Smooth muscle cell of the brain vasculature (primary cell): ENCODE data around the gene SLC13A4.
"Not testable (repeated sequence)": the region's sequence is repeated elsewhere in the genome, so short reads cannot be mapped to it uniquely, and the experiment has no call there.

Experiments
- DNase-seq: peaks from one replicate; pipeline ENCODE4 v3.0.0-alpha.2; 2012; ENCODE audit warnings: low read depth, low spot score

The SLC13A4 gene

DNA sequence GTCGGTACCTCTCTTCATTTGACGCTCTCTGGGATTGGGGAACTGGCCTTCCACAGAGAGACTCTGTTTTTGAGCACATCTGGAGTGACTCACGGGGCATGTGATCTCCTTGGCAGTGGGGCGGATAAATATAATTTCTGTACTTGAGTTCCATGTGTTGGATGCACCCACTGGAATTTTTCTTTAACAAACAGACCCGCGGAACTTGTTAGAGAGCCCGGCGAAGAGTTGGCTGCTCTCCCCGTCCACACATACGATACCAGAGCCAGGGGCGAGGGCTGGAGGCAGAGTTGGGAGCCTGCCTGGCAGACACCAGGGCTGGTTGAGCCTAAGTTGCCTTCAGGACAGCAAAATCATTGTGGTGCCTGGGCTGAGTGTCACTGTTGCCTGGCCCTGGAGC, 20.8 kb upstream of the SLC13A4 start, which contains the start of gene FAM180A:
TSS of gene FAM180A (minus strand) at position 44 of the 400 bp plus-strand sequence. CDS start 233 bp downstream, outside the sequence.
- no peak for DNase-seq

DNA sequence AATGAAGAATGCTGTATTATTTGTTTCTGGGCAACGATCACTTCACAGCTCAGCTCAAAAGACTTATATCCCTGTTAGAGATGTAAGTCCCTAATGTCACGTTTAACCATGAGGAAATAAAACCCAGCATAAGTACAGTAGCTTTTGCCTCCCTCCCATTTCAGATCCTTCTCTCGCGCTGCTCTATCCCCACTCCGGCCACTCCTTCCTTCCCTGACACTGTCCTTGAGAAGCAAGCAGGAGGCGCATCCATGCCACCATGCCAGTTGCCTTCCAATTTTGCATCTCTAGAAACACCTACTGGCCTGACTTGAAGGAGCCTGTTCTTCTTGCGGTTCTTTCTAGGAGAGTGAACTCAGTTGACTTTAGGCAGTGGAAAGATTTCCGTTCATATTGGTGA, 19.4 kb upstream of the SLC13A4 start:
- DNase-seq, result no peak

DNA sequence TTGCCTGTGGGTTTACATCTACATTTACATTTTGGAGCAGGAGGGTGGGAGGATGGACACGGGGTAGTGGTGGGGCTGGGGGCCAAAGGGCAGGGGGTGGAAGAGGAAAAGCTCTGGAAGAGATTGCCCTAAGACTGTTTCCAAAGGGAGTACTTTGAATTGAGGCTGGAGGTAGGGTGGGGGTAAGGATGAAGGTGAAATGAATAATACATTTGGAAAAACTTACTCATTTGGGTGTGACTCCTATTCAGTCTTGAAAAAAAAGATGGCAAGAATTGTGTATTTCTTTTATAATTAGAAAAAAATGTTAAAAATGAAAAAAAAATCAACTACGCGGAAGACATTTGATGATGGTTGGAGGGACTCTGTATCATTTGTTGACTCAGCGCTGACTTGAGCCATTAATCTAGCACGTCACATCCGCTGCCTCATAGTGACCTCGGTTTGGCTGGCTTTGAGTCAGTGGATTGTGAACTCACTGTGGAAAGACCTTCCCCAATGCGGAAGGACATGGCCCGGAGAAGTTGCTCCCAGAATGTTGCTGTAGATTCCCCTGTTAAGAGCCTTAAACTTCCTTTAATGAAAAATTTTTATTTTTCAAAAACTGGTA, 17.8 kb upstream of the SLC13A4 start:
- DNase-seq, result no peak

DNA sequence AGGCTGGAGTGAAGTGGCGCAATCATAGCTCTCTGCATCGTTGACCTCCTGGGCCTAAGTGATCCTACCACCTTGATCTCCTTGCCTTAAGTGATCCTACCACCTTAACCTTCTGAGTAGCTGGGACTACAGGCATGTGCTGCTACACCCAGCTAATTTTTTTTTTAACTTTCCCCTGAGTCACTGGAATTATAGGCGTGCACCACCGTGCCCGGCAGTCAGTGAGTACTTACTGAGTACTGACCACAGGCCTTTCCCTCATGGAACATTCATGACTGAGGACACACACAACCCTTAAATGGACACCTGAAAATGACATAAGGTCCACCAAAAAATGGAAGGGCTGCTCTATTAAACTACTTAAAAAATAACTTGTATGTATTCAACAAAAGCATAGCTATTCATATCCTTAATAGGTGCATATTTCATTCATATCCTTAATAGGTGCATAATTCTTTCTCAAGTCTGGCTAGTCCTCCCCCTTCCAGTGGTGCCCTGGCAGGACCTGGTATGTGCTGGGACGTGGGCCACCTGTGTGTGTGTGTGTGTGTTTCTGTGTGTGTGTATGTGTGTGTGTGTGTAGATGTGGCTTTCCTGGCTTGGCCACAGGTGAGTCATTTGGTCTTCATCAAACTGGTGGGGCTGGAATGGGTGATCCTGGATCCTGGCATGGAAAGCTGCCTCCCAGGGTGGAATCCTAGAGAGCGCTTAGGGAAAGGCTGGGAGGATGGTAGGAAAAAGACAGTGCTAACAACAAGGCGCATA, 17.1 kb upstream of the SLC13A4 start:
- DNase-seq, result no peak

DNA sequence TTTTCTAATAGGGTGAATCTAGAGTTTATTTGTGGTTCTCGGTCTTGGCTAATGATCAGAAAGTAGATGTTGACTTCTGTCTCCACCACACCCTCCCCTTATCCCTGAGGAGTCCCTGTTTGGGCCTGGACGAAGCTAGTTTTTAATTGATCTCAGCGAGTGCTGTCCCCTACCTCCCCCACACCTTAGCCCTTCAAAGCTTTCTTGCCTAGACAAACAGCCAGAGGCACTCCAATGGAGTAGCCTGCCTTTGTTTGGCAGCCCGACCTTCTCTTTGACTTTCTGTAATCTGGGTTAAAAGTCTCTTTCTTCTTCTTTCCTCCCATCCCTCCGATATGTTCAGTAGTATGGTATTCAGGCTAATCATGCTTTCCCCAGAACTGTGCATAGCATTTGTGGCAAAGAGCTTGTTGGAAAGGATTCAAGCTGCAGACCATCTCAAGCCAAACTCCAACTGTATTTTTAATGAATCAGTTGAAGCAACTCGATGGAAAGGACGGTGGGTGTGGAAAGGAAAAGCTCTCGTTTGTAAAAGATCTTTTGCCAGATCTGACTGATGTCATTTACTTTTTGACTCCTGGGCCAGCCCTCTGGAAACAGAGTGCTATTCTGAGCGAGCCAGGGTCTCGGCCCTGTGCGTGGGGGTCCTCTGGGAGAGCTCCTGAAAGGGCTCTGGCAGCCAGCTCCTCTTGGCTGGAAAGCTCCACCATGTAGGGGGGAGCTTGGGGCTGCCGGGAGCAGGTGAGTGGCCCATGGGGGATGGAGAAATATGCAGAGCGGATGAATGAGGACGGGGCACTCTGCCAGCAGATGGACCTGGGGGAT, 16.1 kb upstream of the SLC13A4 start:
- DNase-seq, result no peak

DNA sequence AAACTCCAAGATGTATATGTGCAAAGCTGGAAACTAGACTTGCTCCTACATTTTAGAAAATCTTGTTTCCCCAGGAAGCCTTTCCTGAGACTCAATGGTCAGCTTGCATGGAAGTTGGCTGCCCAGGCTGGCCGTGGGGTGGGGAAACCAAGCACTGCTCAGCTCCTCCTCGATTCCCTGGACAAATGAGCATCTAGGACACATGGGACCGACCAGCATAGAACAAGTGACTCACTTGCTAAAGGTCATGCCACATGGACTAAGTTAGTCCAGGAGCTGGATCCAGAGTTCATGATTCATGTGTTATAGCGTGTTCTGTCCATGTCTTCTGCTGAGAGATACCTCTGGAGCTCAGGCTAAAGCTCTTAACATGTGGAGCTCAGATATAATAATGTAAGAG, 14.4 kb upstream of the SLC13A4 start:
- DNase-seq, result no peak

DNA sequence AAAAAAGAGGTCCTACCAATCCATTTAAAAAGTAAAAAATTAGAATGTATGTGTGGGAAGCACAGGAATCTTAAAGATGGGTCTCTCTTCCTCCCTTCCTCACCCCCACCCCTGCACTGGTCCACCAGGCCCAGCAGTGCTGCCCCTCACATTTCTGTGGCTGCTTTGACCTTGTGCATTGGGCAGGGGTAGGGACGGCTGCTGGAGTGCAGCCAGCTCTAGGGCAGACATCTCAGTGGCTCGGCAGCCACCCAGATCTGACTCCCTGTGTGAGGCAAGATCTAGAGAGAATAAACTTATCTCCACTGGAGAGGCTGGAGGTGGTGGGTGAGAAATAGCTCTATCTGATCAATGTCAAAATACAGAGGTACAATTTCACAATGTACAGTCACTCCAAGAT, 13.9 kb upstream of the SLC13A4 start:
- DNase-seq, result no peak

DNA sequence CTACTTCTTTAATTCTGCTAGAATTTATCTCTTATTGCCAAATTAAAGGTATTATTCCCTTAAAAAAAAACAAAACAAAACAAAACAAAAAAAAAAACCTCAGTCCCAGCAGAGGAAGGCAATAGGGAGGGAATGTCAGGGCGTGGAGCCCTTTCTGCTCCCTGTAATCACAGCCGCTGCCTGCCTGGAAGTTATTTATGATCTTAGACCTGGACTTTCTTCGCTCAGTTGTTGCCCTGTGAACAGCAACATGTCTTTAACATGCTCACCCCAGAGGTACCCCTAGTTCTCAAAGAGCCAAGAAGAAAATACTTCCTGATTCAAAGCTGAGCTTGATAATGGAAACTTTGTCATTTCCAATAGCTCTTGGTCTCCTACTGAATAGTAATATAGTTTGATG, 12.9 kb upstream of the SLC13A4 start:
- no peak for DNase-seq

DNA sequence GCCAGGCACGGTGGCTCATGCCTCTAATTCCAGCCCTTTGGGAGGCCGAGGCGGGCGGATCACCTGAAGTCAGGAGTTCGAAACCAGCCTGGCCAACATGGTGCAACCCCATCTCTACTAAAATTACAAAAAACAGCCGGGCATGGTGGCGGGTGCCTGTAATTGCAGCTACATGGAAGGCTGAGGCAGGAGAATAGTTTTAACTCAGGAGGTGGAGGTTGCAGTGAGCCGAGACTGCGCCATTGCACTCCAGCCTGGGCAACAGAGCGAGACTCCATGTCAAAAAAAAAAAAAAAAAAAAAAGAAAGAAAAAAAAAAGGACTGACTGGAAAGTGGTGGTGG, 9.3 kb upstream of the SLC13A4 start:
- DNase-seq, result not testable (repeated sequence)

DNA sequence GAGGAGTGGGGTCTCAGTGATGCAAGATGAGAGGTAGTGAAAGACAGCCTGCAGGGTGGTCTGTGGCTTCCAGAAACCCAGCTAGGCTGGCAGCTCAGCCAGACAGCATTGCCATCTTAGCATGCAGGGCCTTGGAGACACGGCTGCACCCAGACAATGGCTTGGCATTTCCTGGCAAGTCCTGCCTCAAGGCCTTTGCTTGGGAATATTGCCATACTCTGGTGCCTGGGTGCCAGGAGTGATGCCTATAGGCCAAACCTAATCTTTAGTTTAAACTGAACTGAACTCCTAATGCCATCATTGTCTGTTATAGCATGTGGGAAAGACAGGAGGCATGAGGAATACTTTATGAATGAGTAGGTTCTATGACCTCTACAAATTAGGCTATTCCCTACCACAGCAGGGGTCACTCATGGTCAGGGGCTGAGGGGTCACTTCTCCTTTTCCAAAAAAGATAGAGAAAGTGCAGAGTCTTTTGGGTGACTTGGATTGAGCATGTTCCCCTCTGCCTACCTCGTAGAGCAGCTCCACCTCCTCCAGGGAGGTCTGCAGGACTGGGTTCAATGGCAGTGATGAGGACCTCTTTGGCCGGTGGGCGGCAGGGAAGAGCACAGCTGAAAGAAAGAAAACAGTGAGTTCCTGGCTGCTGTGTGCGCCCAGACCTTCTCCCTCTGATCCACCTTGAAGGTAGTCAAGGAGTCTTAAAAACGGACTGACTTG, 8.8 kb upstream of the SLC13A4 start:
- DNase-seq, result no peak

DNA sequence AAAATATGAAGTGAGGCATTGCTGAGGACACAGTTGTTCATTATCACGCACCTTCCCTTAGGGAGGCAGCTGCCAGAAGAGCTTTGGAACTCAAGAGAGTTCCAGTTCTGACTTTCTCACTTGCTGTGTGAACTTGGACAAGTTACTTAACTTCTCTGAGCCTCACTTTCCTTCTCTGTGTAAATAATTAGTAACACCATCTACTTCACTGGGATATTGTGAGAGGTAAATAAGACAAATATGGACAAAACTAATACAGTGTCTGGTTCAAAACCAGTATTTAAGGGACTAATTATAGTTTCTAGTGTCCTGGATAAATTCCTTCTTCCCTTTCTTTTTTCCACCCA, 6.3 kb upstream of the SLC13A4 start:
- DNase-seq, result no peak

DNA sequence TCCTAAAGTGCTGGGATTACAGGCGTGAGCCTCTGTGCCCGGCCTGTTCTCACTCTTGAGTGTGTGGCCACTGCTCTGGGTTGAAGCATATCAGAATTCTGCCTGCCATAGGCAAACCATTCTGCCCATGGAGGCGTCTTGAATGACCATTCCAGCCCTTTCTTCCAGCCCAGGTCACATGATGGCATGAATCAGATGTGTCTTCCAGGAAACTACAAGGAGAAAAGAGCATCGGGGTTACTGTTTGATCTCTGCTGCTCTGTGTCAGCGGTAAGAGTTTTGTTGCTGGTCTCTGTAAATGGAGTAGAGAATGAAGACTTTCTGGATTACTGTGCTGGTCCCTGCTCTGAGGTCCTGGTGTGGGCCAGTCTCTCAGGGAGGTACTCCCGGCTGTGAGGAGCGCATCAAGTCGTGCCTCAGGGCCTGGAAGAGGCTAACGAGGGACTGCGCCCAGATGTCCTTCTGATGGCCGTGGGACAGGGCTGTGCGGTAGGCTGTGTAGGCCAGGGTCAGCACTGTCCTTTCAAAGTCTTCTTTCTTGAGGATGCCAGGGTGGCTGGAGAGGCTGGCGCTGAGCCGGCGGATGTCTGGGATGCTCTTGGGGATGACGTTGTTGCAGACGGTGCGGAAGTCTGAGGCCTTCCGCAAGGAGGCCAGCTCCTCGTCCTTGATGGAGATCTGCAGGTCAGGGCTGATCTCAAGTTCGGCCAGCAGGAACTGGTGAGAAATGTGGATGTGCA, 5.8 kb upstream of the SLC13A4 start:
- no peak for DNase-seq

DNA sequence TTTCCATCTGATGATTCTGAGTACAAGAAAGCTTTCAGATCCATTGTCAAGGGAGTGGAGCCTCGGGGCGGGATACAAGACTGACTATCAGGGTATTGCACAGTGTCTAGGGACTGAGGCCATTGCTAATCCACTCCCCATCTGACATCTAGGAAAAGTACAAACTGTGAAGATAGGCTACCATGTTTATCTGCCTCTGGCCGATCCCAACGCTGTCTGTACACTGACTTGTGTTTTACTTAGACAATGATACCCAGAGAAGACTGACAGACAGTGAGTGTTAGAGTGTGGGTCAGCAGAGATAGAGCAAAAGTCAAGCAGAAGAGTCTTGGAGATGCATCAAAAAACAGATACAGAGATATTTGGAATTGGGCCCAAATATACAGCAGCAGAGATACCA, 3.1 kb upstream of the SLC13A4 start:
- DNase-seq, result no peak

DNA sequence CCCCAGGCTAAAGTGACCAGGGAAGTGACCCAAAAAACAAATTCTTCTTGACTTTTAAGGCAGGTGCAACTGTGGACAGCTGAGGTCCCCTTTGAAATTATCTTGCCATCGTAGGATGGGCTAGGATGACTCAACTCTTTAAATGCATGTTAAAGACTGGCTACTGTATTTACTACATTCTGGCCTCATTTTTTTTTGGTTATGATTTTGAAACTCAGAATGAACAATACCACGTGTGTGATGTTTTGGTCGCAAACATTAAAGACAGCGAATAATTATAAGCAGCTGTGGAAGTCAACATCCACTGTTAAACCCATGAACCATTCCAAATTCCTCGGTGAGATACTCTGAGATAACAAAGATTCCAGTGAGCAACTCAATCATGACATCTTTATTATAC, 1.2 kb upstream of the SLC13A4 start:
- no peak for DNase-seq

DNA sequence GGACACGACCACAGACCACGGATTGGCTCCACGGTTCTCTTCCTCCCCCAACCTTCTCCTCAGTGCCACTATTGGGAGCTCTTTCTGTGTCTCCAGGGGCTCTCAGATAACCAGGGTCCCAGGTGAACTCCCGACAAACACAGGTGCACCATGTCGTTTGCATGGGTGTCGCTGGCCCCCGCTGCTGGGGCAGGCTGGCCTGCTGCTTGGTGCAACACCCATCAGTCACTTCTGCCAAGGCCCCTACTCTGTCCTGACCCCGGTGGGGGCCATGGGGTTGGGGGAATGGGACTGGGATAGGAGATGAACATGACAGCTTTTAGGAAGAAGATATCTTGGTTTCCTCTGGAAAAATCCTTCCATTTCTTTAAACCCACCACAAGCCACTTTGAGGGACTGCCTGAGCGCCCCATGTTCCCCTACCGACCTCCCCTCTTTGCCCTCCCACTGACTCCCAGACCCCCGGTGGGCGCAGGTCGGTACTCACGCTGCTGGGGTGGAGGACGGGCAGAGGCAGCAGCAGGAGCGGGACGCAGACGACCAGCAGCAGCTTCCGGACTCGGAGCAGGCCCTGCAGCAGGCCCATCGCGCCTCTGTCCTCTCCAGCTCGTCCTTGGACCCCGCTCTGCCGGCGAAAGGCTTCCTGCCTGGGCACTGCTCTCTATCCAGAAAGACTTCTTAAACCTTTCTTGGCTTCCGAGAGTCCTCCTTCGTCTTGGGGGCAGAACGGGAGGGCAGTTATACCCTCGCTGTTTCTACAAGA, 894 bp downstream of the SLC13A4 start:
- DNase-seq, result no peak

DNA sequence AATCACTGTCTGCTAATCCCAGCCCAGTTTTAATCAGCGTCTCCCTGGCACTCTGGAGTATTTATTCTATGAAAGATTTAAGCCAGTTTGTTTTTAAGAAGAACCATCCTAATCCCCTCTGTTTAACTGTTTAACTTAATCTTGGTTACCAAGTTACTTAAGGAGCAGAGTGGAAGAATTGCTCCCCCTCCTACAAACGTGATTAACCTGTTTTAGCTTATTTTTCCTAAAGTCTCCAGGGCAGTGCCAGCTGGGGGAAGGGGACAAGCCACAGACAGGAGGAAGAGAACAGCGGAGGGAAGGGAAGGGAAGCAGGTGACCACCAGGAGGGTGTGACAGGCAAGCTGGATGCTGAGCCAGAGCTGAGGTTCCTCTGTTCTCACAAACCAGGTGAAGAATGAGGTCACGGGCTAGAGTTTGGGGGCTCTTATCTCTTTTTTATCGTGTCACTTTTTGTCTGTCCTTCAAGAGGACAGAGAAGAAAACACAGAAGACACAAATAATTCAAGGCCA, 1.7 kb downstream of the SLC13A4 start:
- DNase-seq, result no peak

DNA sequence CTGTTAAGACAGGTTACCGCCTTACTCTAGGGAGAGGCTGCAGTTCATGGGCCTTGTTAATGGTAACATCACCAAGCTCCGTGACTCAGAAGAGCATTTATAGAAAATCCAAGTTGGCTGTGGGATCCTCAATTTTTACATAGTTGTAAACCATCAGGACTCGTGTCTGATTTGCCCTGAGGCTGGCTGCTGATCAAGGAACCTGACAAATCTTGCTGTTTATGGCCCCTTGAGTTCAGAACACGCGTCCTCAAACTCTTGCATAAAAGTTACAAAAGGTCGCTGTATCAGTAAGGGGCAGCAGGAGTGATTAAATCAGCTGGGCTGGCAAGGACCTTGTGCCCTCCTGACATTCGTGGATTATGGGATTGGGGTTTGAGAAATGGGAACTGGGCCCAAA, 4.6 kb downstream of the SLC13A4 start:
- DNase-seq, result no peak

DNA sequence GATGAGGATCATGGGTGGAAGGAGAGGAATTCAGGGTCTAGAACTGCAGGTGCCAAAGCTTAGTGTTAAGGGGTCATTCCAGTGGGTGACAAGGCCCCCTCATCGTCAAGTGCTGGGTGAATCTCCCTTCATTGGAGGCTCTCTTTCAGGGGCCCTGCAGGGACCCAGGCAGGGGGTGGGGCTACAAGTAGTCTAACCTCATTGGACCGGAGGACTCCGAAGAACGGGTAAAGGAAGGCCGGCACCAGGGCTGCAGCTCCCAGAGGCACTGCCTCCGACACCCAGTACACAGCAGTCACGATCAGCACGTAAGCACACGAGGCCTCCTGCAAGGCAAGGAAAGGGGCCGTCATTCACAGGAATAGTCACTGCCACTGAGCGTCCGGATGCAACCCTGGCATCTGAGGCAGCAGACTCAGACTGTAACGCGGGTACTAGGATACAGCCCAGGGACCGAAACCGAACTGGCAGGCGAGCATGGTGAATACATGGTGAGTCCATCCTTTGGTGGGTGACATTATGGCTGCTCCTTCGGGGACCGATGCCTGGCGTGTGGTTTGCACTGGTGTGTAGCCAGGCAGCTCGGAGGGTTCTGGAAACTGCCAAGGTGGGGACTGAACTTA, 6.7 kb downstream of the SLC13A4 start:
- no peak for DNase-seq

DNA sequence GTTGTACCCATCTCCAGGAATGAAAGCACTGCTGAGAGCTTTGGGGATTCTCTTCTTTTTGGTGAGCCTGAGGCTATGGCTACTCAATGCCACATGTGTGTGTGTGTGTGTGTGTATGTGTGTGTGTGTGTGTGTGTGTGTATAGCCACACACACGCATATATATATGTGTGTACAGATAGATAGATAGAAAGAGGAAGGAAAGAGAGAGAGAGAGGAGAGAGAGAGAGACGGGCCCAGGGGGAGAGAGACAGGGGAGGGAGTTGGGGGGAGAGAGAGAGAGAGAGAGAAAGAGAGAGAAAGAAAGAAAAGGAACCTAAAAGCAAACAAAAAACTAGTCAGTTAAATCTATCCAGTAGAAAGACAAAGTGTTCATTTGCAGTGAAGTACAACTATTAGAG, 8.3 kb downstream of the SLC13A4 start:
- DNase-seq, result no peak
